ENCODE data around the gene KPTN. TPM values are rescaled to one million over a fixed set of nuclear protein-coding genes. Genes with fewer than 3 reads are reported as not detected.

The KPTN gene
- 5.5 and 8.1 TPM in 2 replicates for total RNA-seq

GRCh38 chr19:47483800-47484690, at the start of gene KPTN:
Gene KPTN, minus strand, starts transcription at chr19:47484219. Its CDS starts 59 bp downstream, at chr19:47484160.

GRCh38 chr19:47514869-47515588, 31.0 kb upstream of the KPTN start, which contains the start of gene NAPA:
Gene NAPA, minus strand, starts transcription at chr19:47515063. Its CDS starts 123 bp downstream, at chr19:47514940.

GRCh38 chr19:47471733-47472457, 12.1 kb downstream of the KPTN start, which contains the start of gene SLC8A2:
Gene SLC8A2, minus strand, starts transcription at chr19:47471893. Its CDS starts 5,490 bp downstream, at chr19:47466403.

Other genes with a start within 250 kb of the KPTN start
- 13.1 and 25.7 TPM in 2 replicates for gene CCDC9, start 227.7 kb downstream of the KPTN start, total RNA-seq
- gene INAFM1, start 209.3 kb downstream of the KPTN start, total RNA-seq, result 7.8 and 10.1 TPM in 2 replicates
- not detected in 2 replicates for gene C5AR1, start 174.4 kb downstream of the KPTN start, total RNA-seq
- gene C5AR2, start 152.0 kb downstream of the KPTN start, total RNA-seq, result 0.18 TPM in 1 of 2 replicates, not detected in the other
- 10.6 and 13.8 TPM in 2 replicates for gene DHX34, start 134.9 kb downstream of the KPTN start, total RNA-seq
- 40.8 and 44.7 TPM in 2 replicates for gene MEIS3, start 64.7 kb downstream of the KPTN start, total RNA-seq
- not detected in 2 replicates for gene SLC8A2, start 12.3 kb downstream of the KPTN start, total RNA-seq
- 133 and 153 TPM in 2 replicates for gene NAPA, start 30.8 kb upstream of the KPTN start, total RNA-seq
- gene ZNF541, start 88.9 kb upstream of the KPTN start, total RNA-seq, result not detected in 2 replicates
- 1.7 and 5.8 TPM in 2 replicates for gene BICRA, start 124.9 kb upstream of the KPTN start, total RNA-seq
- 141 and 157 TPM in 2 replicates for gene EHD2, start 229.2 kb upstream of the KPTN start, total RNA-seq